Heart right ventricle (tissue), 16 donors: ENCODE data around the gene LRRC59. TPM values are rescaled to one million over a fixed set of nuclear protein-coding genes. Genes with fewer than 3 reads are reported as not detected.

Experiments used
- ATAC-seq, 8 donors: fragments of 200-7000 bp; cut with Tn5 transposase; one replicate each; pipeline ENCODE4 v1.9.1; 2020; ENCODE audit warnings: mild to moderate bottlenecking in 8 of 8, moderate library complexity in 8 of 8, moderate number of reproducible peaks in 1 of 8
- DNase-seq, 2 donors: peaks; one replicate each; pipeline ENCODE4 v3.0.0-alpha.2; 2020
- H3K27ac ChIP-seq, 10 donors: fragments of 200-600 bp; sonication (generic) in 2 of 10; one replicate each; pipeline versions ENCODE4 v1.5.0 to v1.8.0; 2020 to 2022; ENCODE audit warnings: mild to moderate bottlenecking in 3 of 10
- H3K27me3 ChIP-seq, 7 donors: fragments of 200-600 bp; one replicate each; pipeline ENCODE4 v1.8.0; 2021 to 2022; ENCODE audit warnings: mild to moderate bottlenecking in 2 of 7
- H3K36me3 ChIP-seq, 9 donors: fragments of 200-600 bp; sonication (generic) in 1 of 9; one replicate each; pipeline versions ENCODE4 v1.5.0 to v1.8.0; 2020 to 2022; ENCODE audit warnings: mild to moderate bottlenecking in 2 of 9
- H3K4me1 ChIP-seq, 9 donors: fragments of 200-600 bp; sonication (generic) in 1 of 9; one replicate each; pipeline versions ENCODE4 v1.5.0 to v1.8.0; 2020 to 2022; ENCODE audit warnings: mild to moderate bottlenecking in 4 of 9
- H3K4me3 ChIP-seq, 10 donors: fragments of 200-600 bp; sonication (generic) in 2 of 10; one replicate each; pipeline versions ENCODE4 v1.5.0 to v1.8.0; 2020 to 2022; ENCODE audit warnings: mild to moderate bottlenecking in 7 of 10, moderate library complexity in 2 of 10
- H3K9me3 ChIP-seq, 11 donors: fragments of 200-600 bp in 10 of 11; sonication (generic) in 2 of 11; one replicate each; pipeline versions ENCODE4 v1.5.0 to v1.8.0; 2013 to 2022; ENCODE audit warnings: mild to moderate bottlenecking in 2 of 11, control low read depth in 1 of 11, moderate library complexity in 1 of 11
- CTCF ChIP-seq, 9 donors: fragments of 200-600 bp; sonication (generic) in 2 of 9; IDR thresholded peaks; one replicate each; pipeline versions ENCODE4 v1.5.0 to v1.8.0; 2021 to 2022; ENCODE audit warnings: antibody characterized with exemption in 9 of 9, mild to moderate bottlenecking in 5 of 9, moderate library complexity in 1 of 9
- WGBS, 2 donors: extraction: QIAGEN DNeasy Blood & Tissue Kit; methylation state at CpG; one replicate each; pipeline ENCODE4 v1.1.7; 2013; ENCODE audit warnings: inconsistent platforms in 1 of 2; 5-methylcytosine and 5-hydroxymethylcytosine counted together
- intact Hi-C, 10 donors: fragments of 100-400 bp; cut with DNase I; formaldehyde crosslinking; loops; one replicate each; pipeline versions ENCODE4 v1.11.1 to v1.14.2; 2022
- polyA plus RNA-seq, 2 donors: library from polyadenylated mRNA; stranded (reverse); fragments of 200-250 nt; gene quantifications; one replicate each; pipeline ENCODE4 v1.2.3, GENCODE V29; 2013
- total RNA-seq, 10 donors: library from RNA; stranded (reverse); fragmentation: NEBNext Ultra II Directional in 3 of 10; extraction: Animal tissue kit (Norgen Biotek cat#: 25700) in 3 of 10; gene quantifications; one replicate each; pipeline versions ENCODE4 v1.2.1 to v1.2.4, GENCODE V29; 2021 to 2023
- donor health status: Arrhythmogenic right ventricular cardiomyopathy.
- donor health status: ischemic (EF 13 %, LVEDD 7.1; RV severe dilation, severe dysfunction).
- donor health status: healthy with polysubstance abuse.
- donor health status: DM: no; HTN: yes; CAD: no.
- donor health status: DM: no; HTN: no; CAD: no.
- donor health status: ischemic (EF 25% LVEDD 6.9; RV normal size, moderate dysfunction).
- donor health status: ischemic (EF 25% LVEDD 5.7; RV mildly dilated, moderate dysfunction).
- donor health status: healthy.
- donor health status: DM: yes; HTN: yes; CAD: no.
- donor health status: Ischemic cardiomyopathy.
- donor health status: ischemic (EF 35%, LVEDD 5.7; RV mildly dilated, moderate dysfunction).
- donor health status: nonischemic (EF 11% LVEDD 7.7; RV severe dilation, severe dysfunction).
- donor health status: DM: yes; HTN: yes; CAD: no.
- donor health status: PGD.
- donor health status: ischemic (EF 29% LVEDD 5.4; RV normal size, mild dysfunction).
- donor health status: nonischemic (EF 23%, LVEDD 6.1; RV moderate dilation, normal function).

The LRRC59 gene
- total and polyA plus RNA-seq, 12 donors = 11.4 to 83.1 (median 24.7) TPM

DNA sequence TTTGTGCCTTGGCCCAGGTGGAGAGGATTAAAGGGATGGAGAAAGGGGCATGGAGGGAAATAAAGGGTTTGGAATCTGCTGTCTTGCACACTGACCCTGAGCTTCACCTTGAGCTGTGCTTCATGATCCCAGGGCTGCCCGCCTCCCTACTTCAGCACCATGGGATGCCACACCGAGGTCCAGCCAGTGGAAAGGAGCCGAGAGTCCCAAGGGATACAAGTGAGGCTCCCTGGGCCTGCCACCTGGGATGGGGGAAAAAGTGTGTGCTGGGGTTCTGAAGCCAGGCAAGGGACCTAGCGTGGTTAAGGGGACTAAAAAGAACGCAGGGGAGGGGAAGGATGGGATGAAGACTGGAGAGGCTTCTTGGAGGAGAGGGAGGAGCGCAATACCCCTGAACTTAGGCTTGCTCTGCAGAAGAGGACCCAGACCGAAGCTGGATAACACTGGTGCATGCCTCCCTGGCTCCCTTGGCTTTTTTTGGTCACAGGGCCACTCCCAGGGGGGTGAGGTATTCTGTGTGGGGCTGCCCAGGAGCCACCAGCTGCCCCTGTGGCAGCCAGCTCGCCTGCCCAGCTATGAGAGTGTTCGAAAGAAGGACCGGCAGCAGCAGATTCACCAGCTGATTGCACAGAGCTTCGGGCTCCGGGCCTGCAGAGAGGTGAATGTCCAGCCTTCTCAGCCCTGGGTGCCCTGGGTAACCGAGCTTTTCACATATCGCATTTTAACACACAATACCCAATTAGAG lies 31.5 kb downstream of the LRRC59 start:
- ATAC-seq (no peak), DNase-seq (no peak)
- H3K4me3 ChIP-seq = no peak overlapping the region
- H3K27me3 ChIP-seq = no peaks in the 10 kb centered on the region
- no peaks in the 10 kb centered on the region for H3K9me3 ChIP-seq
- peaks cover 0 to 69% (median 44%) of the 10 kb centered on the region in 9 donors for H3K36me3 ChIP-seq
- H3K27ac ChIP-seq = no peak overlapping the region
- TF ChIP-seq CTCF (IDR thresholded peaks at IDR 0.05) = no peak
- peaks cover 0 to 36% (median 6%) of the 10 kb centered on the region in 9 donors for H3K4me1 ChIP-seq
- intact Hi-C loops = loop anchor here in 2 of 10 donors (10.0 kb wide), 2 partner anchors 99 to 109 kb away; partner anchors contain the start of genes CHAD (in 1 of the 2) and RSAD1 (in 1 of the 2)
- 87 to 90% methylated on average over 14 of the region's 14 CpGs for WGBS, 2 donors

DNA sequence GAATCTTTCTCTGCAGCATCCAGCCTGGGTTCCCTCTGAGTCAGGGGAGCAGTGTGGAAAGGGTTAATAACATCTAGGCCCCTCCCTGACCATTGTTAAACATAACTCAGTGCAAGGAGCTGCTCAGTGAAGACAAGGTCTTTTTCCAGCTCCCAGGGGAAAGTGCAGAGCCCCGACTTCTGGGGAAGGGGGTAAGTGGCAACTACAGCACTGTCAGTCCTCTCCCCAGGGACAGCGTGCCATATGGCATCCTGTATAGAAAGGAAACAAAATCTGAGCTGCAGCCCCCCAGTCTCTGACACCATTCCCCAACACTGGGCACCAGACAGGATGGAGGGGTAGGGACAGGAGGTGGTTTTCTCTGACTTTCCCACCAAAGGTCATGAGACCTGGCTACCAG lies 32.2 kb downstream of the LRRC59 start:
- intact Hi-C loops = loop anchor here in 2 of 10 donors (10.0 kb wide), 2 partner anchors 100 to 110 kb away; partner anchors contain the start of genes CHAD (in 1 of the 2) and RSAD1 (in 1 of the 2)
- ATAC-seq (no peak), DNase-seq (no peak)
- WGBS, 2 donors = 56 to 64% methylated on average over 2 of the region's 2 CpGs
- TF ChIP-seq CTCF (IDR thresholded peaks at IDR 0.05) = no peak
- Histone ChIP-seq H3K27me3 (no peaks in the 10 kb centered on the region), H3K4me3 (no peak overlapping the region), H3K4me1 (peaks cover 0 to 36% (median 6%) of the 10 kb centered on the region in 9 donors), H3K27ac (no peak overlapping the region), H3K9me3 (no peaks in the 10 kb centered on the region), H3K36me3 (peaks cover 0 to 69% (median 43%) of the 10 kb centered on the region in 9 donors)

DNA sequence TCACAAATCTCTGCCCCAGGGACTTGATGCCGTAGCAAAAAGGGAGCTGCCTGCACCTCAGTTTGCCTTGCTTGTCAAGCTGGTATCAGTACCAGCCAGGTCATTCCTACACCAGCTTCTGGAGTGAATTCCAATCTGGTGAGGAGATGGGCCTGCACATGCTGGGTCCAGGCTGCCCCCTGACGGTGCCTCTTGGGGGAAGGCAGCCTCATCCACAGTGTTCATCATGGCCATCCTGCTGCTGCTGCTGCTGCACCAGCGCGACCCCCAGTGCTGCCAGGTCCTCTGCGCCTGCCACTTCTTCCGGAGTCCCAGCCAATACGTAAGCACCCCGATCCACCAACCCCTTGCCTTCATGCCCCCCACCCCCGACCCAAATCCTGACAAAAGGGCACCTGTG lies 32.6 kb downstream of the LRRC59 start:
- no peaks in the 10 kb centered on the region for H3K27me3 ChIP-seq
- TF ChIP-seq CTCF (IDR thresholded peaks at IDR 0.05) = no peak
- peak in 2 of 8 donors; percentile 17 to 20 for ATAC-seq
- intact Hi-C loops = loop anchor here in 2 of 10 donors (10.0 kb wide), 2 partner anchors 100 to 110 kb away; partner anchors contain the start of genes CHAD (in 1 of the 2) and RSAD1 (in 1 of the 2)
- no peaks in the 10 kb centered on the region for H3K9me3 ChIP-seq
- WGBS, 2 donors = 70 to 73% methylated on average over 9 of the region's 9 CpGs
- H3K27ac ChIP-seq = no peak overlapping the region
- no peak for DNase-seq
- peaks cover 0 to 36% (median 6%) of the 10 kb centered on the region in 9 donors for H3K4me1 ChIP-seq
- H3K36me3 ChIP-seq = peaks cover 0 to 69% (median 43%) of the 10 kb centered on the region in 9 donors
- H3K4me3 ChIP-seq = no peak overlapping the region

- H3K36me3 ChIP-seq = peaks cover 0 to 69% (median 39%) of the 10 kb centered on the region in 9 donors
- H3K9me3 ChIP-seq = no peaks in the 10 kb centered on the region
- no peak overlapping the region for H3K4me3 ChIP-seq
- DNase-seq = no peak
- WGBS, 2 donors = 62 to 63% methylated on average over 4 of the region's 4 CpGs
- TF ChIP-seq CTCF (IDR thresholded peaks at IDR 0.05) = no peak
- ATAC-seq = peak in 1 of 8 donors; percentile 2
- H3K27me3 ChIP-seq = no peaks in the 10 kb centered on the region
- H3K4me1 ChIP-seq = peaks cover 0 to 39% (median 7%) of the 10 kb centered on the region in 9 donors
- H3K27ac ChIP-seq = no peak overlapping the region
- intact Hi-C loops = loop anchor here in 2 of 10 donors (10.0 kb wide), 2 partner anchors 101 to 111 kb away; partner anchors contain the start of genes CHAD (in 1 of the 2) and RSAD1 (in 1 of the 2)
These were observed 33.3 kb downstream of the LRRC59 start for GRCh38 chr17:50364061-50364458.
